DMS79 treated with DMSO at 0.1 percent for 48 hours (cell line): ENCODE data around the gene TMEM53.

Source experiments
- DNase-seq: peaks from one replicate; lab custom pipeline; 2025; lab: John Stamatoyannopoulos, UW

Gene TMEM53

DNA sequence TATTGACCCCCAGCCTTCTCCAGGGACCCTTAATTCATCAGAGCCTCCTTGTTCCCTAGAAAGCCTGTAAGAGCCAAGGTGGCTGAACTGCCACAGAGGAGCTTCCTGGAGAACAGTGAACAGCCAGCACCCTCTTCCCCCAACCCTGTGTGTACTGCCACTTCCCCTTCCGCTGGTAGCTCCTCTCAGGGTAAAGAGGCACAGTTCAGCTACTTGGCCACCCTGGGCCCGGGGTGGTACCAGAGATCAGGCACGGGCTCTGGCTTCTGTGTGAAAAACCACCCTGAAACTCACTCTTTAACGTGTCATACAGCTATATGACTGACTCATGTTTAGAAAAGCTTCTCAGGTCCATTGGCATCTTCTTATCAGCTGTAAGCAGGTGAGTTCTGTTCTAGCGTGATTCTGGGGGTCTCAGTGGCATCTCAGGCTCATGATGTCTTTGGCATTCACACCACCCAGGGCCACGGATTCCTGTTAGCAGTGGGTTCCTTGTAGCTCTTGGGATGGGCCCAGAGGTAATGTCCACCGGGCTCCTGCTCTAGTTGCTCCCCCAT lies 22.6 kb upstream of the TMEM53 start:
- no peak for DNase-seq

DNA sequence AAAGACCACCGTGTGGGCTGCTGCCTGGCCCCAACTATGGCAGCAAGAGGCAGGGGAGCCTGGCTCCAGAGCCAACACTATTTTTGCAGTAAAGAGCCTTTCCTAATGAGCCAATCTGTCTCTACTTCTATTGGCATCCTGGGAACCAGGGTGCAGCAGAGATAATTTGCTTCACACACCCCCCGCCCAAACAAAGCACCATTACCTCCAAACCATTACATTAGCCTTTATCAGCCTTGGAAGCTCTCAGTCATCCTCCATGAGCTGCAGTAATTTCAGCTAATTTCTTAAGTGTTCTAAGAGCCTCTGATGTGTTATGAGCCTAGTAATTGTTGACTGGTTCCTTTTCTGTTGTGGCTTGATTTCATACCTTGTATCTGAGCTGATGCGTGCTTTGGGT lies 21.8 kb upstream of the TMEM53 start:
- DNase-seq = no peak

DNA sequence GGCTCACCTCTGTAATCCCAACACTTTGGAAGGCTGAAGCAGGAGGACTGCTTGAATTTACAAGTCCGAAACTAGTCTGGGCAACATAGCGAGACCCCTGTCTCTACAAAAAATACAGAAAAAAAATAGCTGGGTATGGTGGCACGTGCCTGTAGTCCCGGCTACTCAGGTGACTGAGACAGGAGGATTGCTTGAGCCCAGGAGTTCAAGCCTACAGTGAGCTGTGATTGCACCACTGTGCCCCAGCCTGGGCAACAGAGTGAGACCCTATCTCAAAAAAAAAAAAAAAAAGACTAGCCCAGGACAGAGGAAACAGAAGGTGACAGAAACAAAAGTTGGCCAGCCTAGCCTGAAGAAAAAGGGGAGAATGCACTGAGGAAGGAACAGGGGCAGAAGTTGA lies 21.4 kb upstream of the TMEM53 start:
- no peak for DNase-seq

DNA sequence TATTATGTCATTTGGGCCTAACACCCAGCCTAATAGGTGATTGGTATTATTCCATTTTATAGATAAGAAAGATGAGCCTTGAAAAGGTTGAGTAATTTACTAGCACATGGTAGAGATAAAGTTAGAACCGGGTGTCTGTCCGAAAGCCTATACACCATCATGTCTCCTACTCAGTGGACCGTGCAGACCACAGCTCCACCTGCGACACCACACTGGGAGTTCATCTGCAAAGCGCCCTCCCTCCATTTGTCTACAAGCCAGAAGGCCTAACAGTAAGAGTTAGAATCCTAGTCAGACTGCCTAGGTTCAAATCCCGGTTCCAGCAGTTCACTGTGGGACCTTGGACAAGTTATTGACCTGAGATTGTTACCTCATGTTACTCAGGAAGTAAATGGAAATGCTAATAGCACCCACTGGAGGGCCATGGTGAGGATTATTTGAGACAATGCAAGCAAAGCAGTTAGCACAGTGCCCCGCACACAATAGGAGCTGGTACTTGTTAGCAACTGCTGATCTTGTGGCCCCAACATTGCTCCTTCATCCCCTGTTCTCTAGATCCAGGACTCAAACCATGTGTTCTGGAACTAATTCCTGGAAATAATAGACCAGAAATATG lies 20.7 kb upstream of the TMEM53 start:
- no peak for DNase-seq

DNA sequence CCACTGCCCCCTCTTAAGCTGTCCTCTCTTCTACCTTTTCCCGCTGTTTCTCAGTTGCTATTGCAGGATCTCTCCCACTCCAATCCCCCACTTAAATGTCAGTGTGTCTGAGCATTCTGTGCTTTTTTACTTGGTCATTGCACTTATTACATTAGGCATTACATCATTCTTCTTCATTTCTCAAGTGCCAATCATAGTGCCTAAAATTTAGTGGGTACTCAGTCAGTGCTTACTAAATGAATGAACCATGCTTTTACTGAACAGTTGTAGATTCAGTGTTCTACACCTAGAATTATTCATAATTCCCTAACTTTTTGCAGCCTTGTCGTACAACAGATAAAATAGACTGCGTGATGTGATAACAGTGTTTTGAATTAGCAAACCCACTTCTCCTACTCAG lies 19.6 kb upstream of the TMEM53 start:
- no peak for DNase-seq

DNA sequence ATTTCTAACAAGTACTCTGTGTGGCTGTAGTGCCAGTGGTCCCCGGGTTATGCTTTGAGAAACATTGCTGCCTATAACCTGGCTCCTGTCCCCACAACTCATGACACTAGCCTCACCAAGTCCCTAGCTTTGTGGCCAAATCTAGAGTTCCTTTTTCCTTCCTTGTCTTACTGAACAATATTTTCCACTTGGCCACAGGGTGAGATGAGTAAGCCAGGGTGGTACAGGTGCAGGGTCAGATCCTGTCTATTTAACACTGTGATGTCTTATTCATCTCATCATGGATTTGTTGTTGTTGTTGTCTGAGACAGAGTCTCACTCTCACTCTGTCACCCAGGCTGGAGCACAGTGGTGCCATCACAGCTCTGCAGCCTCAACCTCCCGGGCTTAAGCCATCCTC lies 18.9 kb upstream of the TMEM53 start:
- DNase-seq = no peak

DNA sequence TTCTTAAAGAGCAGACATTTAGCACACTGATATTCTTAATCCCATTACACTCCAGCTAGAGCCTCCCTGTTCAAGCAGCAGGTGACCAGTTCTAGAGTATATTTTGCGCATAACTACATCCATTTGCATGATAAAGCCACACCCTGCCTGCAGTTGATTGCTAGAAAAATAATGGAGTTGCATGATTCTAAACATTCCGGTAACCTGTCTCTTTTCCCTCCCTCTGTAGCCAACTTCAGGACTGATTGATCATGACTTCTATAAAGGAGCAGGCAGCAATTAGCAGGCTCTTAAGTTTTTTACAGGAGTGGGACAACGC lies 15.1 kb upstream of the TMEM53 start:
- no peak for DNase-seq

DNA sequence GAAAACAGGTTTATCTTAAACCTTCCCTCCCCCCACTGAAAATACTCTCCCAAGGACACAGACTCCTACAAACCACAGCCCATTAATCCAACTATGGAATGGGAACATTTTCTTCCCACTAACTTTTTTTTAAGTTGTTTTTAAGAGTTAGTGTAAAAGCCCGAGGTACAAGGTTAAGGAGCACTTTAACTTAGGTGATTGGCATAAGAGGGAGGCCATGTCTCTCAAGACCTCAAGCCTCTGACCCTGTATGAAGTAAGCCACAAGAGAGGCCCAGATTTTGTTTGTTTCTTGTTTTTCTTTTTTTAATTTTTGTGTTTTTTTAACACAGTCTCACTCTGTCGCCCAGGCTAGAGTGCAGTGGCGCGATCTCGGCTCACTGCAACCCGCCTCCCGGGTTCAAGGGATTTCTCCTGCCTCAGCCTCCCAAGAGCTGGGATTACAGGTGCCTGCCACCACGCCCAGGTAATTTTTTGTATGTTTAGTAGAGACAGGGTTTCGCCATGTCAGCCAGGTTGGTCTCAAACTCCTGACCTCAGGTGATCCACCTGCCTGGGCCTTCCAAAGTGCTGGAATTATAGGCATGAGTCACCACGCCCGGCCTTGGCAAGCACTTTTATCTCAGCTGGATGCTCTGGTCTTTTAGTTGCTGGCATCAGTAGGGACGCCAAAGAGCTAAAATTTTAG lies 14.6 kb upstream of the TMEM53 start:
- no peak for DNase-seq

DNA sequence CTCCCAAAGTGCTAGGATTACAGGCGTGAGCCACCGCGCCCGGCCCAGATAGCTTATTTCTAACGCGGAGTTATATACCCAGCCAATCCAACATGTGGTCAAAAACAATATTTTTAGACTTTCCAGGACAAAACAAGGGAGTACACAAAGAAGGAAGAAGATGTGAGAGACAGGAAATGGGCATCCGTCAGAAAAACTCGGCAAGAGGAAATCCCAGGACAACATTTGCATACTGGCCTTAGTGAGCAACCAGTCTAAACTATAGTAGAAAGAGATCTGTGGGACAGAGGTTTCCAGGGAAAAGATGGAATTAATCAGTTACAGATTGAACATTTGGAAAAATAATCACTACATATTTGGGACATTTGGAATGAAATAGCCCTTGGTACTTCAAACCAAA lies 11.6 kb upstream of the TMEM53 start:
- DNase-seq = no peak

DNA sequence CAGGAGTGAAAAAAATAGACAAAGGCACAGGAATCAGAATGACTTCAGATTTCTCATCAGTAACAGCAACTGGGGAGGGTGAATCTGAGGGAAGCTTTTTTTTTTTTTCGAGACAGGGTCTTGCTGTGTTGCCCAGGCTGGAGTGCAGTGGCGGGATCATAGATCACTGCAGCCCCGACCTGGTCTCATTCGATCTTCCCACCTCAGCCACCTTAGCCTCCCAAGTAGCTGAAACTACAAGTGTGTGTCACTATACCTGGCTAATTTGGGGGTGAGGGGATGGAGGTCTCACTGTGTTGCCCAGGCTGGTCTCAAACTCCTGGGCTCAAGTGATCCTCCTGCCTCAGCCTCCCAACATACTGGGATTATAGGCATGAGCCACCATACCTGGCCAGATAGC lies 10.9 kb upstream of the TMEM53 start:
- DNase-seq = no peak

DNA sequence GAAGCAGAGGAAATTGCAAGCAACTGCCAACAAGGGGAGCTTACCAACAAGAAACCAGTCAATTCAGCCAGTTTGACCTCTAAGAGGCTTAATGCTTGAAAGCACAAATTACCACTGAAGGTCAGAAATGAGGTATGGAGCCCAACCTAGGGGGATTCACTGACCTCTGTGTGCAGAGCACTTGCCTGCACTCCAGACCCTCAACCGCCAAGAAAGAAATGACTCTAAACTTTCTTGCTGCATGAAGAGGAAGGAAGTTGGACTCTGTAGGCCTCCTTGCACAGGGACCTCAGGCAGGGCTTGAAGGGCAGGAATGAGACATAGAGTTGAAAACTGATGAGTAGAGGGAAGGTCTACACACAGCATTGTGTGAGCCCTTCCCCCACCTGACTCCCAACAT lies 10.2 kb upstream of the TMEM53 start:
- no peak for DNase-seq

DNA sequence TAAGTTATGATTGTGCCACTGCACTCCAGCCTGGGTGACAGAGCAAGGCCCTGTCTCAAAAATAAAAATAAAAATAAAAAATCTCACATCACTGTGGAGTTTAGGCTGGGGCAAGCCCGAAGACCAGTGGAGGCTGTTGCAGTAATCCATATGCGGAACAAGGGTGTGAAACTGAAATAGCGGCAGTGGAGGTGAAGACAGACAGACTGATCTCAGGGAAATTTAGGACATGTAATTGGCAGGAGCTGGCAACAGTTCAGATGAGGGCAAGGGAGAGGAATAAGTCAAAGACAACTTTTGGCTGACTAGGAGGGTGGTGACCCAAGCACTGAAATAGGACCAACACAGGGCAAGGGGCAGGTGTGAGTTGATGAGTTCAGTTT lies 8.6 kb upstream of the TMEM53 start:
- DNase-seq = no peak

DNA sequence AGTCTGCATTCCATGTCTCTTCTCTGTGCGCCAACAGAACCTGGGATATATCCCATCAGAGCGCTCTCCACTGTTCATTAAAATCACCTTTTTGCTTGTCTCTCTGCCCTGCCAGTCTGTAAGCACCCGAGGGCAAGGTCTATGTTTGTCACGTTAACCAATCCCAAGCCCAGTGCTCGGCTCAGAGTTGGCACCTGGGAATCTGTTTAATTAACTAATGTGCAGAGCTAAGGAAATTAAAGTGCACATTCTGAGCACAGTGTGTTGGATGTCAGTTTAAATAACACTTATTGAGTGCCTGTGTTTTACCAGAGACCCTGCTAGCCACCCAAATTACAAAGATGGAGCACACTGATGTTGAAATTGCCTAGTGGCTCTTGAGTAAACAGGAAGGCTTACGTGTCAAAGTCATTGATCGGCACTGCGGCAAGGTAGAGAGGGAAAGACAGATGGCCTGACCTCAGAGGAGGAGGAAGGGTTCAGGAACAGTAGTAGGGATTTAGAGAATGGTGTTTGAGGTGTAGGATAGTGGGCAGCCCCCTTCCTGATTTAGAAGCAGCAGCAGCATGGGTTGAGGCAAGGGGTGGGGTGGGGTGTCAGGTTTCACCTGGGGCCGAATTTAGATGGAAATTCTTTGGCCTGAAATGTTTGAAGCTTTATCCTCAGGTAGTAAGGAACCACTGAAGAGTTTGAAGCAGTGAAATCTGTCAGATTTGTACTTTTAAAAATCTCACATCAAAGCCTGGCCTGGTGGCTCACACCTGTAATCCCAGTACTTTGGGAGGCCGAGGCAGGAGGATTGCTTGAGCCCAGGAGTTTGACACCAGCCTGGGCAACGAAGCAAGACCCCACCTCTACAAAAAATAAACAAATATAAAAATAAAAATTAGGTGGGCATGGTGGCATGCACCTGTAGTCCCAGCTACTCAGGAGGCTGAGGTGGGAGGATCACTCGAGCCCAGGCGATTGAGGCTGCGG lies 7.9 kb upstream of the TMEM53 start:
- no peak for DNase-seq

DNA sequence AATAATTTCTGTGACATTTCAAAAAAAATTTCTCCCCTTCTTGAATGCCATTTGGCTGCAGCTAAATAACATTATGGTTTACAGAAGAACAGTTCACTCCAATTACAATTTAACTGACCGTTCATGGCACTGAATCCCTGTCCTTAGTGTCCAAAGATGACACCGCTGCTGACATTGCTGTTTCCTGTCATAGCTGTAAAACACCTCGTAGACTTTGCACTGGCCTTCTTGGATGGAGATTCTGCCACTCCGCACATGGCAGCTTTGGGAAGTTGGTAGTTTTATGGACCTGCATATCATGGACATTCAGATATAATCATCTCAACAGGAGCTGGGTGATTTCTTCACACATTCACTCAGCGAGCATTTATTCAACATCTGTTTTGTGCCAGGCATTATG lies 5.2 kb upstream of the TMEM53 start:
- DNase-seq = no peak

DNA sequence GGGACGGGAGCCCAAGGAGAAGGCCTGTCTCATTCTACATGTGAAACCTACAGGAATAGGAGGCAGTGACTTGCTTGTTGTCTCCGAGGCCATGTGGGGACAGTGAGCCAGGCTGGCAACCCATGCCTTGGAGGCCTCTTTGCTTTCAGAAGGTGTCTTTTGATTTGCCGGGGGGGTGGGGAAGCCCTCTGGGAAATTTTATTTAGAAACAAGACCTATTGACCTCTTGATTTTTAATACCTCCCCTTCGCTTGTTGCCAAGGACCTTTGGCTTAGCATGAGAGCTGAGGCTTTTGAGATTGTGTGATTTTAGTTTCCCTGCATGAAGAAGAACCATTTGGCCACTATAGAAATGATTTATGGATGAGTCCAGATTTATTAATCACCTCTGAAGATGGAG lies 4.3 kb upstream of the TMEM53 start:
- no peak for DNase-seq

DNA sequence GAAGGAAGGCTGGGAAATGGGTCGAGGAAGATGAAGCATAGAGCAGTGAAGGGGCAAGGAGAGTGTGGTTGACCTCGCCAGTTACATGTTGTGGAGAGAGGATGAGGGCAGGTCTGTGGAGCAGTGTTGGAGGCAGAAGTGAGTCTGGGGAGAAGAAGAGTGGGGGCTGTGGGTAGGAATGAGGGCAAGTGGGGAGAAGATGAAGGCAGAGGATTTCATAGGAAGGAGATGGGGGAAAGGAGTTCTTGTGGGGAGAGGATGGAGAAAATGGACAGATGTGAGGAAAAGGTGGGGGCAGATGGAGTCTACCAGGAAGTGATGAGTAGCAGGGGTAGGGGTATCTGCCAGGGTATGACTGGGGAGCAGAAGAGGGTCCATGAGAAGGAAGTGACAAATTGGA lies 3.8 kb upstream of the TMEM53 start:
- DNase-seq = no peak

DNA sequence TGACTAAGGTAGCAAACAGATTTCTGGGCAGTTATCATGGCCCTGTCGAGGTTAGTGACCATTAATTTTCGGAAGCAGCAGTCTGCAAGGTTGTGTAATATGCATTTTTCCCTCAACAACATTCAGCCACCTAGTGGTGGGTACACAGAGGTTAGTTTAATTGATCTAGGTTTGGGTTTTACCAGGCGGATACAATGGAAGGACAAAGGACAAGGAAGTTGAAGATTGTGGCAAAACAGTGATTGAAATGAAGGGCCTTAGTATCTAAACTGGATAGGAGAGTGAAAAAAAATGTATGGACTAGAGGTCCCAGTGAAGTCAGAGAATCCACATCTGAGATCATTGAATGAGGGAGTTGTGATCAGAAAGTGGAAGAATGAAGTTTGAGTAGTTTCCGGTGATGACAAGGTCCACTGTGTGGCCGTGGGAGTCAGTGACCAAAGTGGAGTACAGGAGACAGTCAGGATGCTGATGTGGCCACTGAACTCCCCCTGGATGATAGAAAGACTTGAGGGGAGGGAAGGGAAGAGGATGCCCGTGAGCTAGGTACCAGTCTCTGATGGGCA lies 3.0 kb upstream of the TMEM53 start:
- no peak for DNase-seq

DNA sequence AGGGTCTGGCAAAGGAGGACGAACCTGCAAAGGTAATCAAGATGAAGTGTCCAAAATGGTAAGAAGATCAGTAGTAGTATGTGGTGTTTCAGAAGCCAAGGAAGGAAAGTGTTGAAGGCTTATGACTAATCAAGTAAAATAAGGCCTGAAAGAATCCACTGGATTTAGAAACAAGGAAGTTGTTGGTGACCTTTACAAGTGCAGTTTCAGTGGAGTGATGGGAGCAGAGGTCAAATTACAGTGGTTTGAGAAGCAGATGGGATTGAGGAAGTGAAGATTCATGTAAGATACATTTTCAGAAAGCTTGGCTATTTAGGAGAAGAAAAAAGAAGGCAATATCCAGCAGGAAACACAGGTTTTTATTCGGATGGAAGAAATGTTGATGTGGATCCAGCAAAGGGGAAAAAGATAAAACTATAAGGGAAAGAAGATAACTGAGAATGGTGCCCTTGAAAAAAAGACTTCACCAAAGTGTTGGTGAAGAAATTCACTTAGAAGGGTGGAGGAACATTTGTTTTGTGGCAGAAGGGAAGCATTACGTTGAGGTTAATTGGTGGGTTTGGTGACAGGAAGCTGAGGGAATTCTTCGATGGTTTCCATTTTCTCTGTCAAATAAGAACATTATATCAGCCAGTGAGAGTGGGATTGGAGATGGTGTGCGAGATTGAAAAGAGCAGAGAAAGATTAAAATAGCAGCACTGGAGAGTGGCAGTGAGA lies 2.4 kb upstream of the TMEM53 start:
- DNase-seq = no peak

DNA sequence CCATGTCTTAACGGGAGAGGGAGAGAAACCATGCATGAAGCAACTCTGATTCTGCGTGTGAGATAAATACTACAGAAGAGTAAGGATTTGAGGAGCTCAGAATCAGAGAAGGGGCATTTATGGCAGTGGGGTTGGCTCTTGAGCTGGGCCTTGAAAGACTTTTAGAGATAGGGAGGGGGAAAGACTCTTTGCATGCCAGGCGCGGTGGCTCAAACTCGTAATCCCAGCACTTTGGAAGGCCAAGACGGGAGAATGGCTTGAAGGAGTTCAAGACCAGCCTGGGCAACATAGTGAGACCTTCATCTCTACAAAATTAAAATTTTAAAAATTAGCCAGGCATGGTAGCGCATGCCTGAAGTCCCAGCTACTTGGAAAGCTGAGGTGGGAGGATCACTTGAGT lies 905 bp upstream of the TMEM53 start:
- no peak for DNase-seq

DNA sequence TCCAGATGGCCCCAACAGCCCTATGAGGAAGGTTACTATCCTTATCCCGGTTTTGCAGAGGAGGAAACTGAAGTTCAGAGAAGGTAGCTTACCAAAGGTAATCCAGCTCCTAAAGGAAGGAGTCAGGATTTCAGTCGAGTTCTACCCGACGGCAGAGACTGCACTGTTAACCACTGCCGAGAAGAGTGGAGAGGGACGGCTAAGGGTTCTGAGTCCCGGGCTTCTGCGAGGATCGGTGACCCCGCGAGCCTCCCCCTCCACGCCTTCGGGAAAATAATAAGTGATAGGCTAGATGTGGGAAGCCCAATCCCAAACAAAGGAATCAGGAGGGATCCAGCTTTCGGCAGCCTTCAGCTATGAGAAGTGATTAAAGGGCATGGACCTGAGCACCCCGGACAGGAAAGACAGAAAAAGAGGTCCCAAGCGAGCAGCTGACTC lies 587 bp downstream of the TMEM53 start:
- no peak for DNase-seq

DNA sequence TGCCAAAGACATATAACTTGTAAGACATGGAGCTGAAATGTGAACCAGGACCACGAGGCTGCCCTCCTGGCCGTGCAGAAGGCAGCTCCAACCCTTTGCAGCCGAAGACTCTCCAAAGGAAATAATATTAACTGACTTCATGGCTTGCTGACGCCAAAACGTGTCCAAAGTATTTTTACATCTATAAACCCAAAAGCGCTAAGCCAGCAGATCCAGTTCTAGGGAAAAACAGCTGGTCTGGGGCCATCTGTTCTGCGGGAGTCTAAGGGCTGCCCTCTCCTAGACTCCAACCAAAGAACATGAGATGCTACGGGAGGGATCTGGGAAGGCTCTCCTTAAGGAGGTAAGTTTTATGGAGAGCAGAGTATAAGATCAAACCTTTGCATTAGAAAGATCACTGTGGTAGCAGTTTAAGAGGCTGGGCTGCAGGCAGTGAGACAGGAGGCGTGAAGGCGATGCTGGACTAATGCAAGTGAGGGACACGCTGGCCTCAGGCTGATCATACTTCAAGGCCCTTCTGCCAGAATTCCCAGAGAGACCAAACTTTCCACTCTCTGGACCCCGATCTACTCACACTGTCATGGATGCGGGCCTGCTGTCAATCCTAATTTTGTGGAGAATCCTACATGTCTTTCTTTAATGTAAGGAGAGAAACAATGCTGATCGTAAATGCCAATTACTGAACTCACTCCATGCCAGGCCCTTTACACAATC lies 1.2 kb downstream of the TMEM53 start:
- DNase-seq = no peak
